Right atrium auricular region (tissue), 2 donors: ENCODE results near the gene ZNF92. TPM values are rescaled to one million over a fixed set of nuclear protein-coding genes. Genes with fewer than 3 reads are reported as not detected.
"Not testable (repeated sequence)": the region's sequence is repeated elsewhere in the genome, so short reads cannot be mapped to it uniquely, and the experiment has no call there.

Experiments used
- DNase-seq: peaks from one replicate; pipeline ENCODE4 v3.0.0-alpha.2; 2019; ENCODE audit warnings: low spot score
- H3K27ac ChIP-seq, 2 donors: fragments of 200-600 bp; sonication (generic); 1 replicate in 1 of 2; 2 replicates in 1 of 2; pipeline ENCODE4 v1.5.1; 2016 to 2019
- H3K27me3 ChIP-seq, 2 donors: fragments of 200-600 bp; sonication (generic); one replicate each; pipeline versions ENCODE4 v1.5.1 to v1.6.0; 2017 to 2019
- H3K36me3 ChIP-seq: fragments of 200-600 bp; sonication (generic); one replicate; pipeline ENCODE4 v1.5.1; 2016
- H3K4me1 ChIP-seq, 2 donors: fragments of 200-600 bp; sonication (generic); one replicate each; pipeline versions ENCODE4 v1.5.1 to v1.6.0; 2017 to 2019
- H3K4me3 ChIP-seq, 2 donors: fragments of 200-600 bp; sonication (generic); 1 replicate in 1 of 2; 2 replicates in 1 of 2; pipeline ENCODE4 v1.5.1; 2017 to 2019; ENCODE audit warnings: mild to moderate bottlenecking in 1 of 2, moderate library complexity in 1 of 2
- H3K9me3 ChIP-seq, 2 donors: fragments of 200-600 bp; sonication (generic); one replicate each; pipeline ENCODE4 v1.5.1; 2019
- total RNA-seq, 2 donors: library from RNA; depleted of rRNA; stranded (reverse); fragments of >200 nt; gene quantifications; one replicate each; pipeline ENCODE4 v1.1.0, GENCODE V29; 2016
- TF ChIP-seq, protein P1 (sequence below), 2 donors: fragments of 200-600 bp; sonication (generic); IDR thresholded peaks; one replicate each; pipeline ENCODE4 v1.5.1; 2019; ENCODE audit warnings: antibody characterized with exemption in 2 of 2

Gene ZNF92
- total RNA-seq, 2 donors from 2014 or later: 2.5 to 5.5 TPM

- no peak for DNase-seq
- Histone ChIP-seq H3K27ac (no peak overlapping the region), H3K4me3 (no peak overlapping the region), H3K27me3 (no peaks in the 10 kb centered on the region), H3K36me3 (no peaks in the 10 kb centered on the region), H3K4me1 (no peaks in the 10 kb centered on the region), H3K9me3 (peaks cover 0 to 6% of the 10 kb centered on the region in 2 donors)
- TF ChIP-seq, protein P1, sequence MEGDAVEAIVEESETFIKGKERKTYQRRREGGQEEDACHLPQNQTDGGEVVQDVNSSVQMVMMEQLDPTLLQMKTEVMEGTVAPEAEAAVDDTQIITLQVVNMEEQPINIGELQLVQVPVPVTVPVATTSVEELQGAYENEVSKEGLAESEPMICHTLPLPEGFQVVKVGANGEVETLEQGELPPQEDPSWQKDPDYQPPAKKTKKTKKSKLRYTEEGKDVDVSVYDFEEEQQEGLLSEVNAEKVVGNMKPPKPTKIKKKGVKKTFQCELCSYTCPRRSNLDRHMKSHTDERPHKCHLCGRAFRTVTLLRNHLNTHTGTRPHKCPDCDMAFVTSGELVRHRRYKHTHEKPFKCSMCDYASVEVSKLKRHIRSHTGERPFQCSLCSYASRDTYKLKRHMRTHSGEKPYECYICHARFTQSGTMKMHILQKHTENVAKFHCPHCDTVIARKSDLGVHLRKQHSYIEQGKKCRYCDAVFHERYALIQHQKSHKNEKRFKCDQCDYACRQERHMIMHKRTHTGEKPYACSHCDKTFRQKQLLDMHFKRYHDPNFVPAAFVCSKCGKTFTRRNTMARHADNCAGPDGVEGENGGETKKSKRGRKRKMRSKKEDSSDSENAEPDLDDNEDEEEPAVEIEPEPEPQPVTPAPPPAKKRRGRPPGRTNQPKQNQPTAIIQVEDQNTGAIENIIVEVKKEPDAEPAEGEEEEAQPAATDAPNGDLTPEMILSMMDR (IDR thresholded peaks at IDR 0.05): no peak
These were observed 71.5 kb downstream of the ZNF92 start for GRCh38 chr7:65444899-65445823.

DNA sequence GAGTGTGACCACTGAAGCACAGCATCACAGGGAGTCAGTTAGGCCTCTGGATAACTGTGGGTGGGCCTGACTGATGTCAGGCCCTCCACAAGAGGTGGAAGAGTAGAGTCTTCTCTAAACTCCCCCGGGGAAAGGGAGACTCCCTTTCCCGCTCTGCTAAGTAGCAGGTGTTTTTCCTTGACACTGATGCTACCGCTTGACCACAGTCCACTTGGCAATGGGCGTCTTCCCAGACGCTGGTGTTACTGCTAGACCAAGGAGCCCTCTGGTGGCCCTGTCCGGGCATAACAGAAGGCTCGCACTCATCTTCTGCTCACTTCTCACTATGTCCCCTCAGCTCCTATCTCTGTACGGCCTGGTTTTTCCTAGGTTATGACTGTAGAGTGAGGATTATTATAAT, 73.4 kb downstream of the ZNF92 start:
- not testable (repeated sequence) for H3K4me1 ChIP-seq, H3K9me3 ChIP-seq, H3K27ac ChIP-seq, H3K27me3 ChIP-seq, H3K36me3 ChIP-seq, H3K4me3 ChIP-seq, DNase-seq

- H3K4me3 ChIP-seq: no peak overlapping the region
- peaks cover 0 to 6% of the 10 kb centered on the region in 2 donors for H3K9me3 ChIP-seq
- no peaks in the 10 kb centered on the region for H3K36me3 ChIP-seq
- H3K27ac ChIP-seq: no peak overlapping the region
- no peaks in the 10 kb centered on the region for H3K4me1 ChIP-seq
- DNase-seq: no peak
- TF ChIP-seq, protein P1 (IDR thresholded peaks at IDR 0.05): no peak
- H3K27me3 ChIP-seq: no peaks in the 10 kb centered on the region
These were observed 75.3 kb downstream of the ZNF92 start for GRCh38 chr7:65448816-65449504.

GRCh38 chr7:65449505-65449852, 75.8 kb downstream of the ZNF92 start:
- TF ChIP-seq, protein P1 (IDR thresholded peaks at IDR 0.05): no peak
- Histone ChIP-seq H3K9me3 (peaks cover 0 to 6% of the 10 kb centered on the region in 2 donors), H3K4me1 (no peaks in the 10 kb centered on the region), H3K27ac (no peak overlapping the region), H3K4me3 (no peak overlapping the region), H3K27me3 (no peaks in the 10 kb centered on the region), H3K36me3 (no peaks in the 10 kb centered on the region)
- DNase-seq: no peak
